ENCODE measurements around the gene CCDC50.

CCDC50 gene

DNA sequence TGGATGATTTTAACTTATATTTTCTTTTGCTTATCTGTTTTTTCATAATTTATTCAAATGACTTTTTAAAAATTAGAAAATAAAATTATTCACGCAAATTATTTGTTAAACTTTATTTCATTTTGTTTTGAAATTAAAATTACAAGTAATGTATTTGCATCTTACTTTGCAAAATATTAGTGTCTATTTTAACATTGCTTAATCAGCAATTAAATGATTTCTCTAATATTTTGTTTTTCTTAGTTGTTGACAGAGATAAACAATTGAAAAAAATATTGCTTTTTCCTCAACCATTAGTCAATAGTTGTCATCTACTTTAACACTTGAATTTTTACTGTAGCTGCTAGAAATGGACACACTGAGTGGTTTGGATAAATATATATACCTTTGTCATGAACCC is 99.0 kb downstream of the CCDC50 start:
- no peak for DNase-seq (ENCODE audit: low spot score)

DNA sequence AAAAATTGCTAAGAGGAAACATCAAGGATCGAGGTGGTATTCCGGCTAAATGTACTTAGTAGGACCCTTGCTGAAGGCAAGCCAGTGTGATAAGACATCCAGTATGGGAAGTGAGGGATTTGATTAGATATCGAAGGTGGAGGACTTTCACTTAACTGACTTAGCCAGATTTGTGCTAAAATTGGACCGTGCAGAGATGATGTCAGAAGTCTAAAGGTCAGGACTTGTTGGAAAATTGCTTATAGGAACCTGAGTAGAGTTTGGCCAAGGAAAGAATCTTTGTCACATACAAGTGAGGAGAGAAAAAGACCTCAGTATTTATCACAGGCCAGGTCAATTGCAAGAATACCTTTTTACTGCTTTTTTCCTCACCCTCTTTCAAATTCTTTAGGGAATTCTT is 100.9 kb downstream of the CCDC50 start:
- DNase-seq (ENCODE audit: low spot score), result no peak

GRCh38 chr3:191431160-191431822 is 102.1 kb downstream of the CCDC50 start:
- no peak for DNase-seq (ENCODE audit: low spot score)

- no peak for DNase-seq (ENCODE audit: low spot score)
Observed at GRCh38 chr3:191432162-191432561, 103.0 kb downstream of the CCDC50 start.

DNA sequence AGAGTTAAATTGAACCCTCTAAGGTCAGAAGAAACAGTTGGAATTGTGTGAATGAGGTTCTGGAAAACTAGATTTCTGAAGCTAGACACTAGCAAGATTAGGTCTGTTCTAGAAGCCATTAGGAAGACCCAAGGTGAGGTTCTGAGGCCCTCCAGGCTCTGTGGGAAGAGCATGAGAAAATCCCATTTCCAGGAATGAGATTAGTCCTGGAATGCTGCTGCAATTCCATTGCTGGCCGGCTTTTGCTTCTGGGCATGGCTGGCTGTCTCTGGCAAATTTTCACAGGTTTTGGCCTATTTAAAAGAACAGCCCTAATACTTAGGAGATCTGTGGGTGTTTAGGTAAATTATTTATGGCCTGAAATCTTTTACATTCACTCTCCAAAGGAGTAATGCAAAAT is 104.8 kb downstream of the CCDC50 start:
- DNase-seq (ENCODE audit: low spot score), result no peak

- no peak for DNase-seq (ENCODE audit: low spot score)
Observed at GRCh38 chr3:191435981-191436380, 106.8 kb downstream of the CCDC50 start.

DNA sequence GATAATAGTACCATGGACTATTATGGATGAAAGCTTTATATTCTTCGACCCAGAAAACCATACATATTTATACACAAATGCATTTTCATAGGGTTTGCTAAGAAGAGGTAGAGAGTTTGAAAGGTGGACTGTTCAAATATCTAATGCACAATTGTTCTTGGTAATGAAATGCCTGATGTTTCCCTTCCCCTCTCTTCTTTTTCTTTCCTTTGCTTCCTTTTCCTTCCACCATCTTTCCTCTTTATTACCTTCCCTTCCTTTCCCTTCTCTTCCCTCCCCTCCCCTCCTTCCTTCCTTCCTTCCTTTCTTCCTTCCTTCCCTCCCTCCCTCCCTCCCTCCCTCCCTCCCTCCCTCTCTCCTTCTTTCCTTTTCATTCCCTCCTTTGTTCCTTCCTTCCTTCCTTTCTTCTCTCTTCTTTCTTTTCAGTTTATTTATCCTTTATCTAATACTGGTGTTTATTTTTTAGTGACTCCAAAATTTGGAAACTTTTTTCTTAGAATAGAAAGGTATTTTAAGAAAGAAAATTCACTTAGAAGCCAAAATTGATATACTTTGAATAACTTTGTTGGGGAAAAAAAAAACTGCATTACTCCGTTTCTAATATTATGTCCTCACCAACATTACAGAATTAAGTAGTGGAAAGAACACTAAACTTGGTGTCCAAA is 109.1 kb downstream of the CCDC50 start:
- DNase-seq (ENCODE audit: low spot score), result no peak

- DNase-seq (ENCODE audit: low spot score), result no peak
Observed at GRCh38 chr3:191440532-191440931, 111.3 kb downstream of the CCDC50 start.

DNA sequence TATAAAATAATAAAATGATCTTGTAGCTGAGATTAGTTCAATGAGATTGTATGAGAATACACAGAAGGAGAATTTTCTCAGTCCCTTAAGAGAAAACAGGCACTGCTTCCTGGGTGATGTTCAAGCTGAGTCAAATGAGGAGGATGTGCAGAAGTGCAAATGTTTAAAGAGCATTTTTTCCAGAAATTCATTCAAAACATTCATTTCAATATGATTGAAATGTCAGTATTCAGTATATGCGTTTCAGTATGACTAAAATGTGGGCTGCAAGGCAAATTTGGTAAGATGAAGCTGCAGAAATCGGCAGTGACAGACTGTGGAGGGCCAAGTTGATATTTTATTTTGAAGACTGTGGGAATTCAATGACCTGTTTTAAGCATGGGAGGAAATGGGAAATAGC is 112.5 kb downstream of the CCDC50 start:
- DNase-seq (ENCODE audit: low spot score), result no peak

- DNase-seq (ENCODE audit: low spot score), result no peak
Observed at GRCh38 chr3:191444569-191444968, 115.4 kb downstream of the CCDC50 start.

All from SW480 (cell line).